Glutamatergic neuron (in vitro differentiated cells): ENCODE data around the gene GRPEL2. TPM values are rescaled to one million over a fixed set of nuclear protein-coding genes. Genes with fewer than 3 reads are reported as not detected.

Experiments used
- DNase-seq: peaks from one replicate; pipeline ENCODE4 v3.0.0; 2022
- H3K27ac Mint-ChIP-seq: one replicate; pipeline ENCODE4 v1.8.0; 2020; ENCODE audit warnings: mild to moderate bottlenecking, mixed read lengths, inconsistent platforms; ENCODE audit not compliant: unreplicated experiment
- H3K27me3 Mint-ChIP-seq: one replicate; pipeline ENCODE4 v1.8.0; 2020; ENCODE audit warnings: mild to moderate bottlenecking, moderate library complexity, mixed read lengths, inconsistent platforms; ENCODE audit not compliant: unreplicated experiment
- H3K36me3 Mint-ChIP-seq: one replicate; pipeline ENCODE4 v1.8.0; 2020; ENCODE audit warnings: mild to moderate bottlenecking, mixed read lengths, inconsistent platforms; ENCODE audit not compliant: unreplicated experiment
- H3K4me1 Mint-ChIP-seq: one replicate; pipeline ENCODE4 v1.8.0; 2020; ENCODE audit warnings: mild to moderate bottlenecking, low read depth, mixed read lengths, inconsistent platforms; ENCODE audit not compliant: unreplicated experiment
- H3K4me3 Mint-ChIP-seq: one replicate; pipeline ENCODE4 v1.8.0; 2020; ENCODE audit warnings: mild to moderate bottlenecking, mixed read lengths, inconsistent platforms; ENCODE audit not compliant: unreplicated experiment
- H3K9me3 Mint-ChIP-seq: one replicate; pipeline ENCODE4 v1.8.0; 2020; ENCODE audit warnings: mild to moderate bottlenecking, moderate library complexity, mixed read lengths, inconsistent platforms; ENCODE audit not compliant: unreplicated experiment
- total RNA-seq: library from RNA; stranded (reverse); fragmentation: NEBNext Ultra II Directional; extraction: Animal tissue kit (Norgen Biotek cat#: 25700); gene quantifications from one replicate; pipeline ENCODE4 v1.2.1, GENCODE V29; 2021; ENCODE audit not compliant: unreplicated experiment
- TF ChIP-seq, protein P1 (sequence below): fragments of 200-600 bp; sonication (generic); IDR thresholded peaks from one replicate; pipeline ENCODE4 v1.5.0; 2021; ENCODE audit not compliant: partially characterized antibody, unreplicated experiment

Gene GRPEL2
- total RNA-seq, 1 donor from 2014 or later: 34.7 TPM

DNA sequence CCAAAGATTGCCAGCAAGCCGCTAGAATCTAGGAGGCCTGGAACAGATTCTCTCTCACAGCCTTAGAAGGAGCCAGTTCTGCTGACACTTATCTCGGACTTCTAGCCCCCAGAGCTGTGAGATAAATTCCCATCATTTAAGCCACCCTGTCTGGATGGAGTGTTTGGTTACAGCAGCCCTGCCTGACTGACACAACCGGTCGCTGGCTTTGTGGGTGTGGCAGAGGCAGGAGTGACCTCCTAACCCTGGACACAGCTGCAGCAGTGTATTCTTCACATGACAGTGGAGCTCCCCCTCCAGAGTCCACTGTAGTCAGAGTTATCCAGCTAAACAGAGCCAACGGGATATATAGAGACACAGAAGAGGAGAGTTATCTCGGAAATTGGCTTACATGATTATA, 55.0 kb downstream of the GRPEL2 start:
- TF ChIP-seq, protein P1, sequence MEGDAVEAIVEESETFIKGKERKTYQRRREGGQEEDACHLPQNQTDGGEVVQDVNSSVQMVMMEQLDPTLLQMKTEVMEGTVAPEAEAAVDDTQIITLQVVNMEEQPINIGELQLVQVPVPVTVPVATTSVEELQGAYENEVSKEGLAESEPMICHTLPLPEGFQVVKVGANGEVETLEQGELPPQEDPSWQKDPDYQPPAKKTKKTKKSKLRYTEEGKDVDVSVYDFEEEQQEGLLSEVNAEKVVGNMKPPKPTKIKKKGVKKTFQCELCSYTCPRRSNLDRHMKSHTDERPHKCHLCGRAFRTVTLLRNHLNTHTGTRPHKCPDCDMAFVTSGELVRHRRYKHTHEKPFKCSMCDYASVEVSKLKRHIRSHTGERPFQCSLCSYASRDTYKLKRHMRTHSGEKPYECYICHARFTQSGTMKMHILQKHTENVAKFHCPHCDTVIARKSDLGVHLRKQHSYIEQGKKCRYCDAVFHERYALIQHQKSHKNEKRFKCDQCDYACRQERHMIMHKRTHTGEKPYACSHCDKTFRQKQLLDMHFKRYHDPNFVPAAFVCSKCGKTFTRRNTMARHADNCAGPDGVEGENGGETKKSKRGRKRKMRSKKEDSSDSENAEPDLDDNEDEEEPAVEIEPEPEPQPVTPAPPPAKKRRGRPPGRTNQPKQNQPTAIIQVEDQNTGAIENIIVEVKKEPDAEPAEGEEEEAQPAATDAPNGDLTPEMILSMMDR: no peak
- no peak overlapping the region for H3K4me3 Mint-ChIP-seq
- peaks cover 7% of the 10 kb centered on the region for H3K9me3 Mint-ChIP-seq
- no peak for DNase-seq
- no peaks in the 10 kb centered on the region for H3K36me3 Mint-ChIP-seq
- H3K4me1 Mint-ChIP-seq: peaks cover 9% of the 10 kb centered on the region
- peaks cover 5% of the 10 kb centered on the region for H3K27me3 Mint-ChIP-seq
- peak overlapping the region; percentile 91 for H3K27ac Mint-ChIP-seq

DNA sequence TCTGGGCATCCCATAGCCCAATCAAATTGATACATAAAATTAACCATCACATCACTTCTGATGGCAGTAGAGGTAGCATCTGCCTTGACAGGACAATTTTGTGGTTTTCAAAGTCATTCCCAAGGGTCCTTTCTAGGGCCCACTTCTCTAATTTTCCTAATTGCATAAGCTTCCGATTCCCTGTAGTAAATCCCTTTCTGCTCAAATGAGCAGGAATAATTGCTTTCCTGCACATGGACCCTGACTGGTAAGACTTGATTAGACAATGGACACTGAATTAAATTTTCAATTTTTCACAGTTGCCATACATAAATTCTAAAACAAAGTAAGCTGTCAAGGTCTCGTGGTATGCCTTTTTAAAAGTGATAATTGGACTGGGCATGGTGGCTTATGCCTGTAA, 55.8 kb downstream of the GRPEL2 start:
- Mint-ChIP-seq H3K4me1 (peaks cover 9% of the 10 kb centered on the region), H3K36me3 (no peaks in the 10 kb centered on the region)

DNA sequence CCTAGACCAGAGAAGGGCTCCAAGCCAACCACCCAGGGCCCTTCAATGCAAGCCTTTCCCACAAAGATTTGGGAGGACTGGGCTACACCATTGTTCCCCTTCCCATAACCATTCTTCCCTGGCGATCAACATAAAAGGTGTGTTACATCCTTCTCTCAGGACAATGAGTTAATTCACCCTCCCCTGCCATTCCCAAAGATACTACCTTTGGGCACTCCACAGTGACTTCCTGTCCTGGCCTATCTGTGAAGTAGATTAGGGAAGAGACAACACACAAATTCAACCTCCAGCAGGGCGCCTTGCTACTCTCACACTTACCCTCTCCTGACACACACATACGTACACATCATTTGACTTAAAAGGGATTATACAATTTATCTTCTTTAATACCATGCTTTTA, 57.0 kb downstream of the GRPEL2 start:
- Mint-ChIP-seq H3K27me3 (peaks cover 5% of the 10 kb centered on the region), H3K27ac (no peak overlapping the region)

More for the DNA sequence above, 55.8 kb downstream of the GRPEL2 start:
- H3K4me3 Mint-ChIP-seq: no peak overlapping the region
- peak overlapping the region; percentile 91 for H3K27ac Mint-ChIP-seq
- no peak for DNase-seq
- H3K9me3 Mint-ChIP-seq: peaks cover 7% of the 10 kb centered on the region
- H3K27me3 Mint-ChIP-seq: peaks cover 5% of the 10 kb centered on the region
- TF ChIP-seq, protein P1: no peak

More for the DNA sequence above, 57.0 kb downstream of the GRPEL2 start:
- Mint-ChIP-seq H3K36me3 (no peaks in the 10 kb centered on the region), H3K4me3 (no peak overlapping the region), H3K4me1 (peaks cover 12% of the 10 kb centered on the region), H3K9me3 (peaks cover 7% of the 10 kb centered on the region)
- TF ChIP-seq, protein P1: no peak
- no peak for DNase-seq

Other genes starting within 250 kb of the GRPEL2 start
- 19.0 TPM for gene ABLIM3, start 204.0 kb upstream of the GRPEL2 start, total RNA-seq
- 0.25 TPM for gene AFAP1L1, start 73.6 kb upstream of the GRPEL2 start, total RNA-seq
- 25.4 TPM for gene PCYOX1L, start 12.5 kb downstream of the GRPEL2 start, total RNA-seq
- gene IL17B, start 33.8 kb downstream of the GRPEL2 start, total RNA-seq: 0.88 TPM
- gene CSNK1A1, start 205.9 kb downstream of the GRPEL2 start, total RNA-seq: 289 TPM
- 1.0 TPM for gene ARHGEF37, start 236.0 kb downstream of the GRPEL2 start, total RNA-seq